GM12878 (cell line): Measurements from ENCODE around the gene KPNA5. TPM values are rescaled to one million over a fixed set of nuclear protein-coding genes. Genes with fewer than 3 reads are reported as not detected.

Experiments used
- ATAC-seq: fragments of 200-7000 bp; cut with Tn5 transposase; 3 replicates; pipeline ENCODE4 v1.9.1; 2020; ENCODE audit warnings: mild to moderate bottlenecking, moderate library complexity
- BruUV-seq: library from RNA; stranded (reverse); fragments of 400-500 nt; replicated peaks from 2 replicates; lab custom pipeline; 2021; lab: Mats Ljungman, UMichigan
- CTCF ChIA-PET: fragments of 300-600 bp; sonication (Branson Sonifier 250); formaldehyde crosslinking; extraction: SDS; loops from one replicate; lab custom pipeline; 2021; ENCODE audit warnings: inconsistent platforms; lab: Yijun Ruan, JAX
- POLR2A ChIA-PET: fragments of 350-600 bp; formaldehyde crosslinking; extraction: SDS; loops from one replicate; lab custom pipeline; 2021; ENCODE audit warnings: inconsistent platforms; lab: Charles Lee
- RAD21 ChIA-PET: fragments of 300-600 bp; sonication (Branson Sonifier 250); formaldehyde crosslinking; loops from one replicate; lab custom pipeline; 2023; ENCODE audit warnings: antibody characterized with exemption; ENCODE audit not compliant: unreplicated experiment; lab: Charles Lee
- SMC1A ChIA-PET: fragments of 300-600 bp; sonication (Branson Sonifier 250); formaldehyde crosslinking; loops from one replicate; lab custom pipeline; 2023; ENCODE audit not compliant: unreplicated experiment, uncharacterized antibody; lab: Charles Lee
- DNase-seq: peaks from one replicate; pipeline ENCODE4 v3.0.0-alpha.2; 2011; ENCODE audit warnings: low read depth, low spot score
- FAIRE-seq: peaks from 3 replicates; lab custom pipeline; 2011; peaks lifted over from hg19 to GRCh38; lab: Jason Lieb, UNC
- H2AFZ ChIP-seq: 2 replicates; pipeline ENCODE4 v1.6.0; 2011; ENCODE audit warnings: low read depth, low read length, control low read depth; ENCODE audit not compliant: control insufficient read depth
- H3K27ac ChIP-seq: 2 replicates; pipeline ENCODE4 v1.5.1; 2011; ENCODE audit warnings: control low read depth; ENCODE audit not compliant: control insufficient read depth, insufficient read depth
- H3K27me3 ChIP-seq, 2 experiments: replicated peaks in 1 of 2; 2 replicates each; pipeline versions ENCODE4 v1.6.0 to v1.6.1; 2011; ENCODE audit warnings: low read length in 1 of 2; ENCODE audit not compliant: control insufficient read depth in 2 of 2, insufficient read depth in 2 of 2
- H3K36me3 ChIP-seq, 2 experiments: 2 replicates each; pipeline ENCODE4 v1.5.1; 2011; ENCODE audit warnings: low read length in 1 of 2; ENCODE audit not compliant: control insufficient read depth in 2 of 2, insufficient read depth in 2 of 2
- H3K4me1 ChIP-seq: 2 replicates; pipeline ENCODE4 v1.6.1; 2011; ENCODE audit warnings: mild to moderate bottlenecking, low read length, moderate library complexity, mixed read lengths; ENCODE audit not compliant: control insufficient read depth, insufficient read depth
- H3K4me2 ChIP-seq: 2 replicates; pipeline ENCODE4 v1.6.0; 2011; ENCODE audit warnings: control low read depth; ENCODE audit not compliant: control insufficient read depth, insufficient read depth
- H3K4me3 ChIP-seq: fragments of 200-600 bp; sonication (generic); 2 replicates; pipeline ENCODE4 v1.5.1; 2016
- H3K79me2 ChIP-seq: 2 replicates; pipeline ENCODE4 v1.6.0; 2011; ENCODE audit warnings: low read length; ENCODE audit not compliant: control insufficient read depth, insufficient read depth
- H3K9ac ChIP-seq: 2 replicates; pipeline ENCODE4 v1.8.0; 2011; ENCODE audit warnings: low read length, control low read depth, mixed read lengths; ENCODE audit not compliant: control insufficient read depth, insufficient read depth
- H3K9me3 ChIP-seq: replicated peaks from 3 replicates; pipeline ENCODE4 v1.5.1; 2011; ENCODE audit warnings: mild to moderate bottlenecking, low read length; ENCODE audit not compliant: control insufficient read depth, insufficient read depth
- H4K20me1 ChIP-seq: 2 replicates; pipeline ENCODE4 v1.6.0; 2011; ENCODE audit not compliant: control insufficient read depth, insufficient read depth
- HCFC1 ChIP-seq: fragments of 150-350 bp; IDR thresholded peaks from 2 replicates; pipeline ENCODE4 v1.6.1; 2014; ENCODE audit warnings: low read length
- IRF4 ChIP-seq: IDR thresholded peaks from 2 replicates; pipeline ENCODE4 v1.6.1; 2011; ENCODE audit warnings: low read depth, low read length
- NBN ChIP-seq: fragments of 450-650 bp; IDR thresholded peaks from 2 replicates; pipeline ENCODE4 v1.6.1; 2016
- NFIC ChIP-seq: IDR thresholded peaks from 2 replicates; pipeline ENCODE4 v1.6.1; 2012; ENCODE audit warnings: low read depth, mild to moderate bottlenecking, inconsistent platforms, low read length, moderate library complexity
- NFYA ChIP-seq: IDR thresholded peaks from 2 replicates; pipeline ENCODE4 v1.6.1; 2011; ENCODE audit warnings: low read depth, mild to moderate bottlenecking, low read length, improper control_type of control experiment, borderline replicate concordance
- NR2F1 ChIP-seq: fragments of 450-650 bp; conservative IDR thresholded peaks from 2 replicates; pipeline ENCODE4 v1.6.1; 2017; ENCODE audit warnings: mild to moderate bottlenecking
- NRF1 ChIP-seq: conservative IDR thresholded peaks from 2 replicates; pipeline ENCODE4 v1.6.1; 2011; ENCODE audit warnings: mild to moderate bottlenecking, low read depth, low read length, improper control_type of control experiment
- RB1 ChIP-seq: fragments of 450-650 bp; formaldehyde crosslinking; IDR thresholded peaks from 2 replicates; pipeline ENCODE4 v1.6.1; 2017; ENCODE audit warnings: mild to moderate bottlenecking, borderline replicate concordance
- SP1 ChIP-seq: IDR thresholded peaks from one replicate; pipeline ENCODE4 v1.6.1; 2011; ENCODE audit warnings: low read depth, low read length
- STAT3 ChIP-seq: IDR thresholded peaks from 2 replicates; pipeline ENCODE4 v1.6.1; 2011; ENCODE audit warnings: low read depth, low read length, improper control_type of control experiment
- ZNF622 ChIP-seq: fragments of 450-650 bp; IDR thresholded peaks from 2 replicates; pipeline ENCODE4 v1.6.1; 2017; ENCODE audit warnings: mild to moderate bottlenecking, inconsistent platforms
- WGBS: methylation state at CpG from one replicate; pipeline ENCODE4 v1.1.6; 2016; ENCODE audit warnings: low lambda C conversion rate; ENCODE audit not compliant: insufficient replicate concordance, insufficient coverage; ENCODE audit errors: missing lambda C conversion rate; 5-methylcytosine and 5-hydroxymethylcytosine counted together
- in situ Hi-C: fragments of 300-500 bp; cut with MboI; formaldehyde crosslinking; loops from 9 replicates; pipeline ENCODE4 v1.14.3; 2018; ENCODE audit warnings: mixed read lengths
- intact Hi-C: fragments of 100-400 bp; cut with micrococcal nuclease; formaldehyde crosslinking; loops from one replicate; pipeline ENCODE4 v1.14.2; 2022; ENCODE audit not compliant: unreplicated experiment
- polyA plus RNA-seq, 11 experiments: library from polyadenylated mRNA; depleted of rRNA in 4 of 11; unstranded in 6 of 11; stranded (reverse) in 5 of 11; fragments of >200 nt; fragmentation: Nextera tagmentation in 4 of 11; fragmentation: Illumina TruSeq in 1 of 11; extraction: Ambion mirVana in 4 of 11; extraction: Trizol in 1 of 11; gene quantifications; 1 replicate in 1 of 11; 2 replicates in 10 of 11; pipeline versions ENCODE4 v1.2.1 to v1.2.3, GENCODE V29; 2011 to 2016; ENCODE audit warnings: inconsistent platforms in 2 of 11, missing spikeins in 2 of 11, low read depth in 1 of 11
- total RNA-seq, 4 experiments: library from RNA; depleted of rRNA in 3 of 4; stranded (reverse); fragments of >200 nt in 3 of 4; fragmentation: Illumina TruSeq in 1 of 4; extraction: Trizol in 1 of 4; gene quantifications; 2 replicates each; pipeline versions ENCODE4 v1.2.1 to v1.2.3, GENCODE V29; 2013 to 2021
- TF ChIP-seq, protein P1 (sequence below): fragments of 450-650 bp; formaldehyde crosslinking; IDR thresholded peaks from 2 replicates; pipeline ENCODE4 v1.4.0; 2020; ENCODE audit warnings: mild to moderate bottlenecking, moderate library complexity
- TF ChIP-seq, protein P2 (sequence below): IDR thresholded peaks from 2 replicates; pipeline ENCODE4 v1.6.1; 2012; ENCODE audit warnings: low read depth, low read length, improper control_type of control experiment

KPNA5 gene
- total and polyA plus RNA-seq, 10 of the 15 experiments (the other 5 are each of a cell fraction or from before 2014, with no cell fraction given), result 1.9 to 7.6 (median 4.5) TPM

DNA sequence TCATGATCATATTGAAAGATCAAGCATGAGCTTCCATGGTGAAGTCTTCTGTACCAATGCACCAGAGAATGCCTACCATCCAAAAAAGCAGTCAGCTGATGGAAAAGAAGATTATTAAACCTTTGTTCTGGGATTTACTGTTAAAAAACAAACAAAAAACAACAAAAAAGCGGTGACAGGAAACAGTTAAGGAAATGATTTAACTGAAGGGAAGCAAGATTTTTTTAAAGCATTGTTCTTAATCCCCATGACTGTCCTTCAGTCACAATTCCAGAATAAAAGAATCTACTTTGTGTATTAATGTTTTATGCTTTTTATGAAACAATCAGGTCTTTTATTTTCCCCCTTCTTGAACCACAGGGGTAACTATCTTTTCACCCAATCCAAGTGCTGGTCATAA, 60.6 kb downstream of the KPNA5 start:
- no peak overlapping the region for H3K4me3 ChIP-seq
- in situ Hi-C loops (no loop called here), intact Hi-C loops (no loop called here)
- ATAC-seq (no peak), DNase-seq (no peak), FAIRE-seq (no peak)
- no peak overlapping the region for H2AFZ ChIP-seq
- H3K4me2 ChIP-seq, result no peak overlapping the region
- H3K79me2 ChIP-seq, result no peaks in the 10 kb centered on the region
- no peaks in the 10 kb centered on the region for H3K4me1 ChIP-seq
- H3K9ac ChIP-seq, result no peak overlapping the region
- 56% methylated on average over 1 of the region's 1 CpG for WGBS
- H4K20me1 ChIP-seq, result no peaks in the 10 kb centered on the region
- no peak overlapping the region for H3K27ac ChIP-seq
- TF ChIP-seq SP1 (no peak), NFIC (no peak), NBN (no peak), NFYA (no peak), ZNF622 (no peak), STAT3 (no peak), NR2F1 (no peak), IRF4 (no peak), HCFC1 (no peak), RB1 (no peak), NRF1 (no peak)
- TF ChIP-seq, protein P1, sequence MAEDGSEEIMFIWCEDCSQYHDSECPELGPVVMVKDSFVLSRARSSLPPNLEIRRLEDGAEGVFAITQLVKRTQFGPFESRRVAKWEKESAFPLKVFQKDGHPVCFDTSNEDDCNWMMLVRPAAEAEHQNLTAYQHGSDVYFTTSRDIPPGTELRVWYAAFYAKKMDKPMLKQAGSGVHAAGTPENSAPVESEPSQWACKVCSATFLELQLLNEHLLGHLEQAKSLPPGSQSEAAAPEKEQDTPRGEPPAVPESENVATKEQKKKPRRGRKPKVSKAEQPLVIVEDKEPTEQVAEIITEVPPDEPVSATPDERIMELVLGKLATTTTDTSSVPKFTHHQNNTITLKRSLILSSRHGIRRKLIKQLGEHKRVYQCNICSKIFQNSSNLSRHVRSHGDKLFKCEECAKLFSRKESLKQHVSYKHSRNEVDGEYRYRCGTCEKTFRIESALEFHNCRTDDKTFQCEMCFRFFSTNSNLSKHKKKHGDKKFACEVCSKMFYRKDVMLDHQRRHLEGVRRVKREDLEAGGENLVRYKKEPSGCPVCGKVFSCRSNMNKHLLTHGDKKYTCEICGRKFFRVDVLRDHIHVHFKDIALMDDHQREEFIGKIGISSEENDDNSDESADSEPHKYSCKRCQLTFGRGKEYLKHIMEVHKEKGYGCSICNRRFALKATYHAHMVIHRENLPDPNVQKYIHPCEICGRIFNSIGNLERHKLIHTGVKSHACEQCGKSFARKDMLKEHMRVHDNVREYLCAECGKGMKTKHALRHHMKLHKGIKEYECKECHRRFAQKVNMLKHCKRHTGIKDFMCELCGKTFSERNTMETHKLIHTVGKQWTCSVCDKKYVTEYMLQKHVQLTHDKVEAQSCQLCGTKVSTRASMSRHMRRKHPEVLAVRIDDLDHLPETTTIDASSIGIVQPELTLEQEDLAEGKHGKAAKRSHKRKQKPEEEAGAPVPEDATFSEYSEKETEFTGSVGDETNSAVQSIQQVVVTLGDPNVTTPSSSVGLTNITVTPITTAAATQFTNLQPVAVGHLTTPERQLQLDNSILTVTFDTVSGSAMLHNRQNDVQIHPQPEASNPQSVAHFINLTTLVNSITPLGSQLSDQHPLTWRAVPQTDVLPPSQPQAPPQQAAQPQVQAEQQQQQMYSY (CRISPR knock-in tag), result no peak
- TF ChIP-seq, protein P2, sequence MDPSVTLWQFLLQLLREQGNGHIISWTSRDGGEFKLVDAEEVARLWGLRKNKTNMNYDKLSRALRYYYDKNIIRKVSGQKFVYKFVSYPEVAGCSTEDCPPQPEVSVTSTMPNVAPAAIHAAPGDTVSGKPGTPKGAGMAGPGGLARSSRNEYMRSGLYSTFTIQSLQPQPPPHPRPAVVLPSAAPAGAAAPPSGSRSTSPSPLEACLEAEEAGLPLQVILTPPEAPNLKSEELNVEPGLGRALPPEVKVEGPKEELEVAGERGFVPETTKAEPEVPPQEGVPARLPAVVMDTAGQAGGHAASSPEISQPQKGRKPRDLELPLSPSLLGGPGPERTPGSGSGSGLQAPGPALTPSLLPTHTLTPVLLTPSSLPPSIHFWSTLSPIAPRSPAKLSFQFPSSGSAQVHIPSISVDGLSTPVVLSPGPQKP, result no peak
- ChIA-PET SMC1A (no interaction called here), RAD21 (no interaction called here), POLR2A (no interaction called here), CTCF (no interaction called here)
- BruUV-seq, result no TSS peak
- H3K36me3 ChIP-seq, result no peaks in the 10 kb centered on the region
- H3K27me3 ChIP-seq, result no peaks in the 10 kb centered on the region
- H3K9me3 ChIP-seq, result no peaks in the 10 kb centered on the region
